Amygdala (tissue), 56 donors: ENCODE results near the gene SYTL5.

Experiments used
- DNase-seq, 56 donors: peaks; one replicate each; lab custom pipeline; 2025; lab: John Stamatoyannopoulos, UW

The SYTL5 gene

DNA sequence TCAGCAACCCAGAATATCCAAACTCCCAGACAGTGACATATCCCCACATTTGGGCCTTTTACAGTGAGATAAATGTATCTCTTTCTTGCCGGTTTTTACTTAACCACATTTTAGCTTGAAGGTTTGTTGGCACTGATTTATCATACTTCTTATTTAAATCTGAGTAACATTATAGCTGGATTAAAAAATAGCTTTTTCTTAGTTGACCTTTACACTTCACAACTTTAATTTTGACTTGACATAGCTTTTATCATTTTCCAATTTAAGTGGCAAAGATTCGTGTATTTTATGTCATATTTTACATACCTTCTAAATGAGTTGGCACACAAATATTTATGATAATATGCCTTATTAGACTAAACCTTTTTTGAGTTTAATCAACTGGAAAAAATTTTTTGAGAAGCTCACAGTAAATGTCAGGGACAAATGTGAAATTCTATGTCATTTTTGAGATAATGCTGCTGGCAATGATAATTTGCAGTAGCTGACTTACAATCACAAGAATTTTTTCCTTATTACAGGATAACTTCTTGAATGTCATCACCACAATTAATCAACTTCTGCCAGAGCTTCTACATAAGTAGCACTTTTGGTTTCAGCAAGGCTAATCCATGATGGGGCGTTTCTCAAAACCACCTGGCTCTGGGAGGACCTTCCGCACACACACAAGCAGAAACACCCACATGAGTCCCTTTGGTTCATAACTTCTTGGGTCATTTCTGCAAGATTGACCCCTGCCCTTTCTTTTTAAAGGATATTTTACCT is 80.3 kb downstream of the SYTL5 start:
- DNase-seq = no peak

DNA sequence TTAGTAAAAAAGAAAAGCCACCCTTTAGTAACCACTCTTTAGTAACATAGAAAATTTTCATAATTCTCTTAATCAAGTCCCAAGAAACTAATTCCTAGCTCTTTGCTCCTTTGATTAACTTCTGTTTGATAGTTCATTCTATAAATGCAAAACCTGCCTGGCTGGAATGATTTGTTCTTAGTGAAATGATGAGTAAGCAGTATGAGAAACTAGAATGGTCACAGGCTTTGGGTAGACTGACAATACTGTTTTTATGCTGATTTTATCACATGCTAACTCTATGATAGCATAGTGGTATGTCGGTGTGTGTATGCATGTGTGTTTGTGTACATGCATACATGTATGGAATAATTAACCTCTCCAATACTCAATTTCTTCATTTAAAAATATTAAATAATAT is 81.2 kb downstream of the SYTL5 start:
- no peak for DNase-seq

DNA sequence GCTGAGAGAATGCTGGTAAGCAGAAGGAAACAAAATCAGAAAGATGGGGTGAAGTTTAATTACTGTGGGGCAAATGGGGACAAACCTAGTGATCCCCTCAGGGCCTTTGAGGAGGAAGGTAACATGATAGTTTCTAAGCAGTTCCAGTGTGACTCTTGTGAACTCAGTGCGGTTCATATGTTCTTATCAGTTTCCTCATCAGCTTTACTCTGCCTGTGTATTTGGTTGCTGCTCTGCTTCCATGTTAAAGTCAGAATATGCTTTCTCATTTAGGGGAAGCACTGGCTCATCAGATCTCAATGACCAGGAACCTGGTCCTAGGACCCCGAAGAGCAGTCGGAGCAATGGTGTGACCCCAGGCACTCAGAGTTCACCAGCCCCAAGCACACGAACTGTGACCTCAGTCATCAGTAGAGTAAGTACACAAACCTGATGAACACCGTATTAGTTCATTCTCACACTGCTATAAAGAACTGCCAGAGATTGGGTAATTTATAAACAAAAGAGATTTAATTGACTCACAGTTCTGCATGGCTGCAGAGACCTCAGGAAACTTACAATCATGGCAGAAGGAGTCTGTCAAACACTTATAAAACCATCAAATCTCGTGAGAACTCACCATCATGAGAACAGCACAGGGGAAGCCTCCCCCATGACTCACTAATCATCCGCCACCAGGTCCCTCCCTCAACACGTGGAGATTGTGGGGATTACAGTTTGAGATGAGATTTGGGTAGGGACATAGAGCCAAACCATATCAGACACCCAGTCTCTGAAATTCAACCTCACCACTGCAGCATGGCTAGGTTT is 83.0 kb downstream of the SYTL5 start:
- no peak for DNase-seq

DNA sequence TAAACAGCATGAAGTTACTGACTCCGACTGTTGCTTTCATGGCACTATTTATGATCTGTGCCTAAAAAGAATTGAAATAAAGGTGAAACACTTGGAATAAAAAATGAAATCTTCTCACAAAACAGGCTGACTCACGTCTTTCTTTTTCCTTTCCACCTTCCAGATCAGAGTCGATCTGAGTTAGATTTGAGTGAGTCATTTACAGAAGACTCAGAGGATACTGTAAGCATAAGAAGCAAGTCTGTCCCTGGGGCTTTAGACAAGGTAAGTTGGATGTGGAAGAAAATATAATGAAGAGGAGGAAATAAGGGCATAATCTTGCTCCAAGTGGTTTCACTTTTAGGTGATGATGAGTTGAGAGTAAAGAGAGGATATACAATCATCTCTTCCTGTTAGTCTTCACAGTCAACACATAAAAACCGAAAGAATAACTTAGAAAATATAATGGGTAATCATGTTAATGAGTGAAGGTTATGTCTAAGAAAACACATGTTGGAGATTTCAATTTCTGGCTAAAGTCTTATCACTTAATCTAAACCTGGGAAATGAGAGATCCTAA is 89.7 kb downstream of the SYTL5 start:
- DNase-seq = no peak

DNA sequence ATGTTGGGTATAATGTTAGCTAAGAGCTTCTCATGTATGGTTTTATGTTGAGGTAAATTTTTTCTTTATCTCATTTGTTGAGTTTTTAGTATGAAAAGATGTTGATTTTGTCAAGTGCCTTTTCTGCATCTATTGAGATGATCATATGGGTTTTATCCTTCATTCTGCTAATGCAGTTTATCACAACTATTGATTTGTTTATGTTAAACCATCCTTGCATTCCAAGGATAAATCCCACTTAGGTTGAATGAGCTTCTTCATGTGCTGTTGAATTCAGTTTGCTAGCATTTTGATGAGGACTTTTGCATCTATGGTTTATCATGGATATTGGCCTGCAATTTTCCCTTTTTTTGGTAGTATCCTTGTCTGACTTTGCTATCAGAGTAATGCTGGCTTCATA is 93.3 kb downstream of the SYTL5 start:
- DNase-seq = no peak

DNA sequence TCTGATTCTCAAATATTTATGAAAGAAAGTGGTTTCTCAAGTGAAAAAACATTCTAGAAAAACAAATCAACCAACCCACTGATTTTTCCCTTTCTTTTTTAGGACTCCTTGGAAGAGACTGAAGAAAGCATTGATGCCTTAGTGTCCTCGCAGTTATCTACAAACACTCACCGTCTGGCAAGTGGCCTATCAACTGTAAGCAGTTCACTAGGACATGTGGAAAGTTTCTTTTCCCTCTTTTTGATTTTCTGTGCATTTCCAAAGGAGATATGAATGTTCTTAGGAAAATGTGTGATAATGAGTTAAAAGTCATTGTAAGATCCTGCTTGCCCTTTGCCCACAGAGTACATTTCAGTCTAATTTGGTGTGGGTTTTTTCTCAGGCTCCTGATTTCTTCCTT is 95.9 kb downstream of the SYTL5 start:
- no peak for DNase-seq

DNA sequence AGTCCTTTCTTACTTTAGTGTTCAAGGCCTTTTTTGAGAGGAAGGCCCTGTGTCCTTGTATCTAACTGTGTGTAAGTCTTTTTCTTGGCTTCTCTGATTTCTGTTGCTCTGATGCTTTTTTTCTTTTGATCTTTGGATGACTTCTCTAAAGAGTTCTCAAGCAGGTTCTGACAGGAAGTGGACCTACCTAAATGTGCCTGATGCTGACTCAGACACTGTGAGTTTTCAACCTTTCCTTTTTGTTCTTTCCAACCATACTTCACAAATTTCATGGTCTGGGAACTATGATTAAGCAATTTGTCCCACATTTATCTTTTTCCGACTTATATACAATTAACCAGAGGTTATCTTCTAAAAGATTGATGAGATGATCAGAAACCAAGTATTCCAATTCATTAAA is 96.5 kb downstream of the SYTL5 start:
- DNase-seq = no peak

DNA sequence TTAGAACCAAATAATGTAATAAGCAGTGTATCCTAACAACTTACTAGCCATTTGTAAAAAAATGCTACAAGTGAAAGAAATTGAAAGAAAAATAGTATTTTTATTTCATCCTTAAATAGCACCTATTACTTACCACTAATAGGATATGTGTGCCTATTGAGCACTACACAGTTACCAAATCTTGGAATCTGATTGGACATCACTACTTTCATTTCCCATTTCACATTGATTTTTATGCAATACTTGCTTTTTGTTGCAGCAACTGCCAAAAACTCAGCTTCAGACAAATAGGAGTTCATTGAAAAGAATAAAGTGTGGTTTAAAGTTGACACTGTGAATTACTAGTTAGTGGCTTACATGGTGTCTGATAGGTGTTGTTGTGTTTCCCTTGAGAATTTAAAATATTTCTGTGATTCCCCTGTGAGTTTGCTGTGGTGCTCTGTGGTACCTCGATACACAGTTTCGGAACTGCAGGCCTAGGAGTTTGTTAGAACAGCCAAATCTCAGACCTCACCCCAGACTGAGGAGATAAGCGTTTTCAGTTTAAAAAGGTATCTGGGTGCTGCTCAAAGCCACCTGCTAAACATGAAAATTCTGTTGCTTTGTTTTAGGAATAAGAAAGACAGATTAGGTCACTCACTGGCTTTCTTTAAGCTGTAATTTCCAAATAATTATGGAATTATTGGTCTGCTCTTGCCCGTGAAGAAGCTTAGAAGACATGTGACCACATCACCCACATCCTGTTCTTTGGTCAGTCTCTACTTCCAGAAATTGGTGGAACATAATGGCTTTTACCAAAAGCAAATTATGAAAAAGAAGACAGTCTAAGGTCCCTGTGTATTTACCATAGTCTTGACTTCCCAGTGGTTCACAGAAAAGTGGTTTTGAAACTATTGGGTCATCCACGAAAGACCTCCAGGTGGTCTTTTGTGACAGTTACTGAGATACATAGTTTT is 97.8 kb downstream of the SYTL5 start:
- DNase-seq = no peak

DNA sequence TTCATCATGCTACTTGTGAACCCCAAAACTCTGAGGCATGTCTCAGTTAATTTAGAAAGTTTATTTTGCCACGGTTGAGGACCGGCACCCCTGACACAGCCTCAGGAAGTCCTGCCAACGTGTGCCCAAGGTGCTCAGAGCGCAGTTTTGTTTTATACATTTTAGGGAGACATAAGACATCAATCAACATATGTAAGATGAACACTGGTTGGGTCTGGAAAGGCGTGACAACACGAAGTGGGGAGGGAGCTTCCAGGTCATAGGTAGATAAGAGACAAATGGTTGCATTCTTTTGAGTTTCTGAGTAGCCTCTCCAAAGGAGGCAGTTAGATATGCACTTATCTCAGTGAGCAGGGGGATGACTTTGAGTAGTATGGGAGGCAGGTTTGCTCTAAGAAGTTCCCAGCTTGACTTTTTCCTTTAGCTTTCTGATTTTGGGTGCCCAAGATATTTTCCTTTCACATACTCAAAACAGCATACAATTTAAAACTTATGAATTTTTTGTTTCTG is 98.9 kb downstream of the SYTL5 start:
- no peak for DNase-seq

DNA sequence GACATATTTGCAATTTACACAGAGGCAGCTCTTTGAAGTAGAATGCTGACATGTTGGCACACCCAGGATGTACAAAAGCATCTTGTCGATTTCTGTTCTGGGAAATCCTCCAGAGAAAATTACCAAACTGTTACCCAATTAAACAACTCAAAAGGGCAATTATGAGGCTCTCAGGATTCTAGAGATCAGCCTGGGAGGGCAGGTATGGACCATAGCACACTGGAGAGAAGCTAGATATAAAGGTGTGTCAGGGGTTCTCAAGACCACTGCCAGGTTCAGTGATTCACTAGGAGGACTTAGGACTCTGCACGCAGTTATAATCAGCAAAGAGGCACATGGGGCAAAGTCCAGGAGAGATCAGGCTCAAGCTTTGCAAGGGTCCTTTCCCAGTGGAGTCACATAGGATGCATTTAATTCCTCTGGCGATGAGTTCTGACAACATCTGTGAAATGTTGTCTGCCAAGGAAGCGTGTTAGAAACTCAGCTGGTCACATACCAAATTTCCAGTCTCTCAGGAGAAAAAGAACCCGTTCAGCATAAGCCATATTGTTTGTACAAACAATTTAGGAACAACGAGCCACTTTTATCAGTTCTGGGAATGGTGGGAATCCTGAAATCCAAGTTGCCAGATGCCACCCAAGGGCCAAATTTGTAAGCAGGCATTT is 100.8 kb downstream of the SYTL5 start:
- no peak for DNase-seq

DNA sequence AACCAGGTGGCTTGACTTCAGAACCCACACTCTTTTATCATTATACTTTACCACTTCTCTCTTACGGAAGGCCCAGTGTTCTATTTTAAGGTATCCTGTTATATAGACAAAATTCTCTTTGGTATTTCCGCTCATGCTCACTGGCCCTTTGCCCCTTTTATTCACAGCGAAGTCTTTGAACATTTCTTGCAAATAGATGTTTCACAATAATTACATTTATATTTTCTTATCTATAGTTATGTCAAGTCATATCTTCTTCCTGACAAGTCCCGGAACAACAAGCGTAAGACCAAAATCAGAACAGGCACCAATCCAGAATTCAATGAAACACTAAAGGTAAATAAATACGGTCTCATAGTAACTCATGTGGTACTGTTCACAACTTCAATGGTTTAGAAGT is 102.0 kb downstream of the SYTL5 start:
- DNase-seq = no peak

DNA sequence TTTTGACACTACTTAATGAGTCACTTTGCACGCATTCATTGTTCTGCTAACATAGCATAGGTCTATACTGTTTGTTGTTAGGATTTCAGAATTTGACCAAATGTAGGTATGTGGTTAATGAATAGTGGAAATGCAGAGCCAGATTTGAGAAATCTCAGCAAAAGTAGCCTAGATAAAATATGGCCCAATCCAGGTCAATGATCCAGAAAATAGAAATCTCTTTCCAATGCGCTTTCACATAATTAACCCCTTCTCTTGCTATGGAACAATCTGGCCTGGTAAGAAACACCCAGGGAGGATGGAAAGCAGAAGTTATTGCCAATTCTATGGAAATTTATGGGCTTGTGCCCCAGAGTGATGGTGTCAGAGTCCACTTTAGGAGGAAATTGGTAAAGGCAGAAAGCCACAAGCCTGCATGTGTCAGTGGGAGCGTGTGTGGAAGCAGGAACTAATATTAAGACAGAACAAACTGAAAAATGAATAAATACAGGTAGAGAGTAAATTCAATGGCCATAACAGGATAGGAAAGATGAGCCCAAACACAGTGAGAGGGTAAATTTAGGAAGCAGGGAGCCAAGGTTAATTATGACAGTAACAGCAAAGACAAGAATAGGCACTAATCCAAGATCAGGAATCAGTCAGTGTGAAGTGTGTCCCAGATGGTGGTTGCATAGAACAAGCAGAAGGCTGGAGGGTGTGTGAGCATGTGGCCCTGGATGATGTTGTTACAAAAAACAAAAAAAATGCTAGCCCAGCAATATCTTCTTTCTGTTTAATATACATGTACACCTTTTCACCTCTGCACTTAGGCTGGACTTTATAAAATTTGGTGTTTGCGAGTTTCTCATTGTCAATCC is 102.9 kb downstream of the SYTL5 start:
- no peak for DNase-seq

DNA sequence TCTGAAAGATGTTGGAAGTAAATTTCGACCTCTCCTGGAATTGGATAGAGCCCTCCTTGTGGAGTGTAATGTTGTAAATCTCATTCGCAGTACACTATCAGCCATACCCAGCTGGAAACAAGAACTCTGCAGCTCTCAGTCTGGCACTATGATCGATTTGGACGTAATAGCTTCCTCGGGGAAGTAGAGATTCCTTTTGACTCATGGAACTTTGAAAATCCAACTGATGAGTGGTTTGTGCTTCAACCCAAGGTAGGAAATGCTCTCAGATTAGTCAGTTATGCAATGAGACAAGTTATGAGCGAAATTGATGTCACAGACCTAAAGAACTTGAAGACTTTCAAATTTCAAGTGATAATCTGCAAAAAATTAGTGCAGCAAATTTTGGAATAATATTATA is 103.9 kb downstream of the SYTL5 start:
- no peak for DNase-seq

DNA sequence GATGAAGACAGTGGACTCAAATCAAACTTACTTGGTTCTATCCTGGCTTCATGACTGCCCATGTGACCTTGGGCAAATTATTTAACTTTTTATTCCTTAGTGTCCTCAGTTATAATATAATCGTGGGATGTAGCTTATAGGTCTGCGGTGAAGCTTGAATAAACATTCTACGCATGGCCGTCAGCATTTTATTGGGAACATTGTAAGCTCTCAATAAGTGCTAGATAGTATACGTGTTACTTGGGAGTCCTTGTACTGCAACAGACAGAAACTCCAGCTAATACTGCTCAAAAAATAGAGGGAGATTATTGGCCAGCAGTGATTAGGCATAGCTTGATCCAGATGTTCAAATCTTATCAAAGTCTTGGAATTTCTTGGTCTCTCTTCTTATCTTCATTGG is 104.8 kb downstream of the SYTL5 start:
- DNase-seq = no peak

DNA sequence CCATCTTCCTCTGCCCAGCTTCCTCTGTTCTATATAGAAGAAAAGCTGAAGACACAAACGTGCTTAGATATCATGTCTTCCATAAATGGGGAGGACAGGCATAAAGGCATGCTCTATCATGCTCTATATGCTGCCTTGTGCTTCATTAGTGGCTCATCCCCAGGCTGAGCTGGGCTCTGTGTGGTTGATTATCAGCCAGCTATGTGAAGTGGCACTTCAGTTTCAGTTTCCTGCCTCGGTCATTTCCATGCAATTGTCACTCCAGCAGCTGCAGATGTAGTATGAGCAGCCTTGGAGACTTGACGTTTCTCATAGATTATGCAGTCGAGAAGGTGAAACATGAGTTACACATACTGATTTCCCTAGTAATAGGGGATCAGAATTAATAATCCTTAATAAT is 106.2 kb downstream of the SYTL5 start:
- DNase-seq = no peak

DNA sequence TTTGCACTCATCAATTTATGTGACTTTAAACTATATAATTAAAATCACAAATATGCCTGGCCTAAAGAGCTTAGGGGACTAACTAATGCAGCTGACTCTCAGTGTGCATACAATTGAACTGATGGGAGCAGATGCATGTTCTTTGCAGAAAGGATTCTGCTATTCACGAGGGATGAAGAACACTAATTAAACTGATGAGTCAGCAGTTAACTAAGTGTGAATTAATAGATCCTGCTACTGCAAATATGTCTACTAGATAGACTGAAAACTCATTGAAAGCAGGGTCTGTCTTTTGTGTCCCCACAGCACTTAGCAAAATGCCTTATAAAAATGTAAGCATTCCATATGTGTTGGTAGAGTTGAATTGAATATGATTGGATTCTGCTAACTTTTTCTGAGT is 110.4 kb downstream of the SYTL5 start:
- no peak for DNase-seq

DNA sequence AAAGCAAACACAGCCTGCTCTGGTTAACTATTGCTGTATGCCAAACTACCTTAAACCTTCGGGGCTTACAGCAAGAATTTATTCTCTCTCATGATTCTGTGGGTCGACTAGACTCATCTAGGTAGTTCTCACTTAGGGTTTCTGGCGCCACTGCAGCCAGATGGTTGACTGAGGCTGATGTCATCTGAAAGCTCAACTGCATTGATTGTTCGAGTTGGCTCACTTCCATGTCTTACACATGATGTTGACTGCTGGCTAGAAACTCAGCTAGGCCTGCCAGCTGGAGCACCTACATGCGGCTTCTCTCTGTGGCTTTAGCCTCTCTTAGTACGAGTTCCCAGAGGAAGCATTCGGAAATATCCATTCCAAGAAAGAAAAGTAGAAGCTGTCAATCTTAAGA is 111.1 kb downstream of the SYTL5 start:
- DNase-seq = no peak

DNA sequence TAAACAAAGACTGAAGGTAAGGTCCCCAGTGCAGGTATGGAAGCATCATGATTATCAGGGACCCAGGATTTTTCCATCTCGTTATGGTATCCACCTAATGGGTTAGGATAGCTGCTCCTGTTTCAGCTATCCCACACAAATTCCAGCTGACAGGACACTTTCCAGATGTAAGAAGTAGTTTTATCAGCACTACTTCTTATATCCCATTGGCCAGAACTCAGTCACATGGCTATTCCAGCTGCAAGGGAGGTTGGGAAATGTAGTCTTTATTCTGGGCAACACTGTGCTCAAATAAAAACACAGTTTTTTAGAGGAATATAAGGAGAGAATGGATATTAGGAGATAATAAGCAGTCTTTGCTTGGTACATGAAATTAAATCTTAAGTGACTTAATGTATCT is 117.6 kb downstream of the SYTL5 start:
- no peak for DNase-seq

DNA sequence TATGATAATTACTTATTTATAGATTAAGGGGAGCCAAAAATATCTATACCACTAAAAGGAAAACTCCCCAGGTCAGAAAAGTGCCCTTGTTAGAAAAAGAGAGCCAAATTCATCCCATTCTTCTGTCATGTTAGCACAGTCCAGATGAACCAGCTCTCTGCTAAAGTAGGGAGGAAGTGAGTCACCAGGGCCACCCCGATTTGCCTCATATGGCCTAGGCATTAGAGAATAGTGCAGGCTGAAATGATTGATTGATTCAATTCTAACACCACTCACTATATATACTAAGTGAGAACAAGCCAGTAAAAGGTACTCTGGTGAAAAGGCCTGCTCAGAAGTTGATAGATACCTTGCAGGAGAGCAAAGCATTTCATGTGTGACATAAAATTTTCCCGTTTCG is 119.8 kb downstream of the SYTL5 start:
- DNase-seq = no peak
